Glutamatergic neuron (in vitro differentiated cells): ENCODE data around the gene BABAM2. TPM values are rescaled to one million over a fixed set of nuclear protein-coding genes. Genes with fewer than 3 reads are reported as not detected.

Experiments used
- DNase-seq: peaks from one replicate; pipeline ENCODE4 v3.0.0; 2022
- H3K27ac Mint-ChIP-seq: one replicate; pipeline ENCODE4 v1.8.0; 2020; ENCODE audit warnings: mild to moderate bottlenecking, mixed read lengths, inconsistent platforms; ENCODE audit not compliant: unreplicated experiment
- H3K27me3 Mint-ChIP-seq: one replicate; pipeline ENCODE4 v1.8.0; 2020; ENCODE audit warnings: mild to moderate bottlenecking, moderate library complexity, mixed read lengths, inconsistent platforms; ENCODE audit not compliant: unreplicated experiment
- H3K36me3 Mint-ChIP-seq: one replicate; pipeline ENCODE4 v1.8.0; 2020; ENCODE audit warnings: mild to moderate bottlenecking, mixed read lengths, inconsistent platforms; ENCODE audit not compliant: unreplicated experiment
- H3K4me1 Mint-ChIP-seq: one replicate; pipeline ENCODE4 v1.8.0; 2020; ENCODE audit warnings: mild to moderate bottlenecking, low read depth, mixed read lengths, inconsistent platforms; ENCODE audit not compliant: unreplicated experiment
- H3K4me3 Mint-ChIP-seq: one replicate; pipeline ENCODE4 v1.8.0; 2020; ENCODE audit warnings: mild to moderate bottlenecking, mixed read lengths, inconsistent platforms; ENCODE audit not compliant: unreplicated experiment
- H3K9me3 Mint-ChIP-seq: one replicate; pipeline ENCODE4 v1.8.0; 2020; ENCODE audit warnings: mild to moderate bottlenecking, moderate library complexity, mixed read lengths, inconsistent platforms; ENCODE audit not compliant: unreplicated experiment
- CTCF ChIP-seq: fragments of 200-600 bp; sonication (generic); IDR thresholded peaks from one replicate; pipeline ENCODE4 v1.5.0; 2021; ENCODE audit not compliant: partially characterized antibody, unreplicated experiment
- total RNA-seq: library from RNA; stranded (reverse); fragmentation: NEBNext Ultra II Directional; extraction: Animal tissue kit (Norgen Biotek cat#: 25700); gene quantifications from one replicate; pipeline ENCODE4 v1.2.1, GENCODE V29; 2021; ENCODE audit not compliant: unreplicated experiment

BABAM2 gene
- total RNA-seq, 1 donor from 2014 or later = 29.9 TPM

DNA sequence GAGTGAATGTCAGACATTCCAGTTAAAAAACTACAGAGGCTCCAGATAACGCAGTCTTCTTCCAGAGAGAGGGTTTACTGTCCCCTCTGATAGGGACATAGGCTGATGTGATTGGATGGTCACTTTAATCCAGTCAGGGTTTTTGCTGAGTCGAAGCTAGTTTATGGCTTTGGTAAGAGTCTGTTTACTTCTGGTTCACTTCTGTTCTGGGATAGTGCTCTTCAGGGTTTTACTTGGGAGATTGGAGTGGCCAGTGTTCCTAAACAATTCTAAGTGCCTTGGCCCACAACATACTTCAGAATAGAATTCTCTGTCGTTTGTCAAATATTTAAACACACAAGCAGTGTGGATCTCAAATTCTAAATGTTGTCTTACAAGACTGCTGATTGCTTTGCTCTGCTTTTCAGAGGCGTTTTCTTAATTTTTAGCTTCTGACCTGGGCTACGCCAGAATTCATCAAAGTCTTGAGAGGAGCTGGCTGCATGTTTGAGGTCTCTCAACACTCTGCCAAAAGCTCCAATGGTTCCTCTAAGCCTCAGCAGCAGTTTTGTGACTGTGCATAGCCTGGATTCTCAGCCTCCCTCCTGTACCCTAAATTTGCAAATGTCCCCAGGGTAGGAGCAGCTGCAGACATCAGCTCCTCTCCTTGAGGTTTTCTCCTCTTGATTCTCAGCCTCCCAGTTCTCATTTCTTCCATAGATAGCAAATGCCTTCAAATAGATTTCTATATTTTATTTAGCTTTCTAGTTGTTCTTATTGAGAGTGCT is 105.8 kb downstream of the BABAM2 start:
- Mint-ChIP-seq H3K4me1 (peaks cover 5% of the 10 kb centered on the region), H3K9me3 (no peaks in the 10 kb centered on the region), H3K36me3 (no peaks in the 10 kb centered on the region), H3K27ac (no peak overlapping the region), H3K4me3 (no peak overlapping the region), H3K27me3 (no peaks in the 10 kb centered on the region)
- TF ChIP-seq CTCF = no peak
- DNase-seq = no peak

DNA sequence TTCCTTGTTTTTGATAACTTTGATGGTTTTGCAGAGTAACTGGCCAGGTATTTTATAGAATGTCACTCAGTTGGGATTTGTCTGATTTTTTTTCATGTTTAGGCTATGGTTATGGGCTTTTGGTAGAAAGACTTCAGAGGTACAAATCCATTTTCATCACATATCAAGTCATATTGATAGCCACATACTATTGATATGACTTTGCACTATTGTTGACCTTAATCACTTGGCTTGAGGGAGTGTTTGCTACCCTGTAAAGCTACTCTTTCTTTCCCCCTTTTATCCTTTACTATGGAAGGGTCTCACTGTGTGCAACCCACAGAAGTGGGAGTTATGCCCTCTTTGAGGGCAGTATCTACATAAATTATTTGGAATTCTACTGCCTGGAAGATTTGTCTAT is 109.8 kb downstream of the BABAM2 start:
- no peaks in the 10 kb centered on the region for H3K9me3 Mint-ChIP-seq
- H3K27ac Mint-ChIP-seq = no peak overlapping the region
- no peak overlapping the region for H3K4me3 Mint-ChIP-seq
- no peak for TF ChIP-seq CTCF
- peaks cover 4% of the 10 kb centered on the region for H3K36me3 Mint-ChIP-seq
- DNase-seq = no peak
- peaks cover 15% of the 10 kb centered on the region for H3K4me1 Mint-ChIP-seq
- no peaks in the 10 kb centered on the region for H3K27me3 Mint-ChIP-seq

GRCh38 chr2:28002181-28002580 is 111.7 kb downstream of the BABAM2 start:
- peaks cover 4% of the 10 kb centered on the region for H3K36me3 Mint-ChIP-seq
- TF ChIP-seq CTCF = no peak
- no peaks in the 10 kb centered on the region for H3K27me3 Mint-ChIP-seq
- H3K4me3 Mint-ChIP-seq = peak overlapping the region; percentile 48
- peak overlapping the region; percentile 15 for H3K27ac Mint-ChIP-seq
- H3K9me3 Mint-ChIP-seq = no peaks in the 10 kb centered on the region
- H3K4me1 Mint-ChIP-seq = peaks cover 10% of the 10 kb centered on the region
- DNase-seq = no peak

DNA sequence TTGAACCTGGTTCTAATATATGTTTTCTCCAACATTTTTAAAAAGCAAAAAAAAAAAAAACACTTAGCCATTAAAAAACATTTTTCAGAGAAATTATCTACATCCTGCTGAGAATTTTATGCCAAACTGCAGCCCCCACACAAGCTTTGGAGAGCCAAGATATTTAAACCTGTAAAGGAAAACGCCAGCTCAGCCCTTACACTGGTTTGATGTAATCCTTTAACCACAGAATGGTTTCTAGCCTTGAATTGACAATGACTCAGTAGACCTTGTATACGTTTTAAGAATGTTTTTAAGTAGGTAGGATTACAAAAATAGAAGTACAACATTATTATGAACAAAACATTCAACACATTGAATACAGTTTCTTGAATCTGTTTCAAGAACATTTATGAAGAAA is 113.6 kb downstream of the BABAM2 start:
- TF ChIP-seq CTCF = no peak
- DNase-seq = no peak
- Mint-ChIP-seq H3K4me1 (peaks cover 10% of the 10 kb centered on the region), H3K9me3 (no peaks in the 10 kb centered on the region), H3K27me3 (no peaks in the 10 kb centered on the region), H3K27ac (no peak overlapping the region), H3K4me3 (no peak overlapping the region), H3K36me3 (peaks cover 4% of the 10 kb centered on the region)

DNA sequence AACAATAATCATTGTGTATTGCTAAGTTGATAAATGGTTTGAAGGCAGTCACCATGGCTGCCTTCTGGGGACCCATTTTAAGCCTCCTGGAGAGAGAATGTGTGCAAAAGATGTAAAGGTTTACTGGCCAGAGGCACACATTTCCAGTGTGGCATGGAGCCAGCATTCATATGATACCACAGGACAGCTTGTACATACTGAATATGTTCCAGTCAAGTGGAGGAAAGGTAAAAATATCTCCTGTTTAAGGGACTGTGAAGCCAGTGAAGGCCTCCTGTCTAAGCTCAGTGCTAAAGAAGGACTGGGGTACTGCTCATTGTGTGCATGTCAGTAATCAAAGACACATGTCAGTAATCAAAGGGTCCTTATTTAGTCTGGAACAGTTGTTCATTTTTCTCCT is 119.2 kb downstream of the BABAM2 start:
- DNase-seq = no peak
- H3K27me3 Mint-ChIP-seq = no peaks in the 10 kb centered on the region
- H3K27ac Mint-ChIP-seq = no peak overlapping the region
- H3K36me3 Mint-ChIP-seq = no peaks in the 10 kb centered on the region
- H3K4me3 Mint-ChIP-seq = no peak overlapping the region
- no peaks in the 10 kb centered on the region for H3K9me3 Mint-ChIP-seq
- no peak for TF ChIP-seq CTCF
- H3K4me1 Mint-ChIP-seq = peaks cover 2% of the 10 kb centered on the region
